ENCODE data around the gene RNU6-9.

RNU6-9 gene

DNA sequence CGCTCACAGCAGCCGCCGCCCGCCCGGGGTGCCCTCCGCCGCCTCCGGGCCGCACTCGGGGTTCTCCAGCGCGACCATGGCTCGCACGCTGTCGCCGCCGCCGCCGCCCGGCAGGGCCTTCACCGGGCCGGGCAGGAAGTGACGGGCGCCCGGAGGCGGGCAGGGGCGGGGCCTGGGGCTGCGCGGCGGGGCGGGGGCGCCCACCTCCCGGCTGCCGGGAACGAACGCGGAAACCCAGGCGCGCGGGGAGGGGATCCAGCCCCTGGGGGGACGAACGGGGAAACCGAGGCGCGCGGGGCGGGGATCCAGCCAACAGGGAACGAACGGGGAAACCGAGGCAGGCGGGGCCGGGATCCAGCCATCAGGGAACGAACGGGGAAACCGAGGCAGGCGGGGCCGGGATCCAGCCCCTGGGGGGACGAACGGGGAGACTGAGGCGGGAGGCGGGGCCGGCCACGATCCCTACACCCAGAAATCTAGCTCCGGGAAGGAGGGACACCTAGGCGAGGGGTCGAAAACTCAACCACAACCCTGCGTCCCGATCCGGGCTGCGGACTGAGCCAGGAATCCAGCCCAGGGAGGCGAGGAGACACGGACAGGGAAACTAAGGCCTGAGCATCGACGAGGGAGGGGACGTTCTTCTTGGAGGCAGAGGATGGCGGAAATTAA, 19.9 kb downstream of the RNU6-9 start, which contains the start of gene R3HDM4:
TSS of gene R3HDM4 (minus strand) at position 140 of the 669 bp plus-strand sequence. CDS start at position 78, 62 bp downstream.
- Histone ChIP-seq H3K27me3 (ENCODE audit: insufficient read depth, low read length, poor library complexity) (no peaks in the 10 kb centered on the region), H3K79me2 (ENCODE audit: insufficient read depth, low read length) (peaks cover 39% of the 10 kb centered on the region), H3K4me2 (ENCODE audit: insufficient read depth, low read length) (peak within 1 kb of the TSS; percentile 82), H4K20me1 (ENCODE audit: insufficient read depth, low read length) (peaks cover 3% of the 10 kb centered on the region), H3K9ac (ENCODE audit: low read depth, low read length) (peak within 1 kb of the TSS; percentile 91), H3K36me3 (ENCODE audit: insufficient read depth, low read length) (no peaks in the 10 kb centered on the region; the same call in 1 of the 2 replicates), H3K4me1 (ENCODE audit: insufficient read depth, low read length) (peaks cover 11% of the 10 kb centered on the region), H2AFZ (ENCODE audit: low read depth, low read length) (peak within 1 kb of the TSS; percentile 90), H3K9me3 (ENCODE audit: insufficient read depth, low read length, severe bottlenecking) (no peaks in the 10 kb centered on the region), H3K27ac (ENCODE audit: low read length) (peak within 1 kb of the TSS; percentile 83), H3K4me3 (ENCODE audit: low read depth in 1 of 2, low read length in 2 of 2) (peak within 1 kb of the TSS; percentile 66 to 83; a peak in 3 of 4 replicates)
- TF ChIP-seq, protein P1, sequence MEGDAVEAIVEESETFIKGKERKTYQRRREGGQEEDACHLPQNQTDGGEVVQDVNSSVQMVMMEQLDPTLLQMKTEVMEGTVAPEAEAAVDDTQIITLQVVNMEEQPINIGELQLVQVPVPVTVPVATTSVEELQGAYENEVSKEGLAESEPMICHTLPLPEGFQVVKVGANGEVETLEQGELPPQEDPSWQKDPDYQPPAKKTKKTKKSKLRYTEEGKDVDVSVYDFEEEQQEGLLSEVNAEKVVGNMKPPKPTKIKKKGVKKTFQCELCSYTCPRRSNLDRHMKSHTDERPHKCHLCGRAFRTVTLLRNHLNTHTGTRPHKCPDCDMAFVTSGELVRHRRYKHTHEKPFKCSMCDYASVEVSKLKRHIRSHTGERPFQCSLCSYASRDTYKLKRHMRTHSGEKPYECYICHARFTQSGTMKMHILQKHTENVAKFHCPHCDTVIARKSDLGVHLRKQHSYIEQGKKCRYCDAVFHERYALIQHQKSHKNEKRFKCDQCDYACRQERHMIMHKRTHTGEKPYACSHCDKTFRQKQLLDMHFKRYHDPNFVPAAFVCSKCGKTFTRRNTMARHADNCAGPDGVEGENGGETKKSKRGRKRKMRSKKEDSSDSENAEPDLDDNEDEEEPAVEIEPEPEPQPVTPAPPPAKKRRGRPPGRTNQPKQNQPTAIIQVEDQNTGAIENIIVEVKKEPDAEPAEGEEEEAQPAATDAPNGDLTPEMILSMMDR (IDR thresholded peaks at IDR 0.05; ENCODE audit: borderline replicate concordance, extremely low read depth, low read length, poor library complexity, severe bottlenecking) = no peak
- TF ChIP-seq EZH2 (IDR thresholded peaks at IDR 0.05; ENCODE audit: borderline replicate concordance, low read depth, low read length, severe bottlenecking) = no peak
- ATAC-seq (ENCODE audit: insufficient read depth, low read depth) (peak; percentile 95), DNase-seq (peak; percentile 83)

GRCh38 chr19:916645-917322, 23.5 kb downstream of the RNU6-9 start:
- H4K20me1 ChIP-seq (ENCODE audit: insufficient read depth, low read length) = no peaks in the 10 kb centered on the region
- no peak overlapping the region for H3K4me3 ChIP-seq (ENCODE audit: low read depth in 1 of 2, low read length in 2 of 2)
- H2AFZ ChIP-seq (ENCODE audit: low read depth, low read length) = no peak overlapping the region
- H3K27ac ChIP-seq (ENCODE audit: low read length) = no peak overlapping the region
- peaks cover 11% of the 10 kb centered on the region for H3K4me1 ChIP-seq (ENCODE audit: insufficient read depth, low read length)
- TF ChIP-seq, protein P1 (IDR thresholded peaks at IDR 0.05; ENCODE audit: borderline replicate concordance, extremely low read depth, low read length, poor library complexity, severe bottlenecking) = no peak
- no peak for TF ChIP-seq EZH2 (IDR thresholded peaks at IDR 0.05; ENCODE audit: borderline replicate concordance, low read depth, low read length, severe bottlenecking)
- no peak overlapping the region for H3K9ac ChIP-seq (ENCODE audit: low read depth, low read length)
- H3K36me3 ChIP-seq (ENCODE audit: insufficient read depth, low read length) = no peaks in the 10 kb centered on the region; the same call in 1 of the 2 replicates
- ATAC-seq (ENCODE audit: insufficient read depth, low read depth) (no peak), DNase-seq (no peak)
- H3K9me3 ChIP-seq (ENCODE audit: insufficient read depth, low read length, severe bottlenecking) = no peaks in the 10 kb centered on the region
- H3K27me3 ChIP-seq (ENCODE audit: insufficient read depth, low read length, poor library complexity) = peaks cover 3% of the 10 kb centered on the region
- no peak overlapping the region for H3K4me2 ChIP-seq (ENCODE audit: insufficient read depth, low read length)
- H3K79me2 ChIP-seq (ENCODE audit: insufficient read depth, low read length) = peaks cover 15% of the 10 kb centered on the region

DNA sequence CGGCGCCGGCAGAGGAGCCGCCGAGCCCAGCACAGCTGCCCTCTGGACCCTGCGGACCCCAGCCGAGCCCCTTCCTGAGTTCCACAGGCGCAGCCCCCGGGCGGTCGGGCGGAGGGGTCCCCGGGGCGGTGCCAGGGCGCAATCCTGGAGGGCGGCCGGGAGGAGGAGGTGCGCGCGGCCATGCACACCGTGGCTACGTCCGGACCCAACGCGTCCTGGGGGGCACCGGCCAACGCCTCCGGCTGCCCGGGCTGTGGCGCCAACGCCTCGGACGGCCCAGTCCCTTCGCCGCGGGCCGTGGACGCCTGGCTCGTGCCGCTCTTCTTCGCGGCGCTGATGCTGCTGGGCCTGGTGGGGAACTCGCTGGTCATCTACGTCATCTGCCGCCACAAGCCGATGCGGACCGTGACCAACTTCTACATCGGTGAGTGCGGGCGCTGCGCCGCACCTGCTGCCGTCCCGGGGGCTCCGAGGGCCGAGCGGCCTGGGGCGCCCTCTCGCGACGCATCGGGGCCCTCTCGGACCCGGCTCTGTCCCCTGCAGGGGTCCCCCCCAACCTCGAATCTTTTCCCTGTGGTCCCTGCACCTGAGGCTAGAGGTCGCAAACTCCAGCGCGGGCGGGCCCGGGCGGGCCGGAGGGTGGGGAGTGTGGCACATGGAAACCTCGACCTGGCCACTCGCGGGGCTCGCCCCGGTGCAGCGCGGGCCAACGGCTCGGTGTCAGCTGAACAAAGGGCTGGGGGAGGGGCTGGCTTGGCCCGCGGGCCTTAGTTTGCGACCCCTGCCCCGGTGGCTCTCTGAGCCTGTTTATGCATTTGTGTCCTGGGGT, 24.3 kb downstream of the RNU6-9 start, which contains the start of gene KISS1R:
TSS of gene KISS1R (plus strand) at position 11 of the 829 bp plus-strand sequence. CDS start at position 181, 170 bp downstream.
- H3K4me1 ChIP-seq (ENCODE audit: insufficient read depth, low read length) = peaks cover 16% of the 10 kb centered on the region
- DNase-seq (no peak), ATAC-seq (ENCODE audit: insufficient read depth, low read depth) (no peak)
- no peaks in the 10 kb centered on the region for H4K20me1 ChIP-seq (ENCODE audit: insufficient read depth, low read length)
- no peaks in the 10 kb centered on the region; the same call in 1 of the 2 replicates for H3K36me3 ChIP-seq (ENCODE audit: insufficient read depth, low read length)
- no peaks in the 10 kb centered on the region for H3K9me3 ChIP-seq (ENCODE audit: insufficient read depth, low read length, severe bottlenecking)
- no peak within 1 kb of the TSS for H3K4me3 ChIP-seq (ENCODE audit: low read depth in 1 of 2, low read length in 2 of 2)
- H2AFZ ChIP-seq (ENCODE audit: low read depth, low read length) = no peak within 1 kb of the TSS
- no peak within 1 kb of the TSS for H3K9ac ChIP-seq (ENCODE audit: low read depth, low read length)
- H3K27ac ChIP-seq (ENCODE audit: low read length) = no peak within 1 kb of the TSS
- H3K4me2 ChIP-seq (ENCODE audit: insufficient read depth, low read length) = no peak within 1 kb of the TSS
- peaks cover 3% of the 10 kb centered on the region for H3K27me3 ChIP-seq (ENCODE audit: insufficient read depth, low read length, poor library complexity)
- peaks cover 10% of the 10 kb centered on the region for H3K79me2 ChIP-seq (ENCODE audit: insufficient read depth, low read length)
- no peak for TF ChIP-seq EZH2 (IDR thresholded peaks at IDR 0.05; ENCODE audit: borderline replicate concordance, low read depth, low read length, severe bottlenecking)
- TF ChIP-seq, protein P1 (IDR thresholded peaks at IDR 0.05; ENCODE audit: borderline replicate concordance, extremely low read depth, low read length, poor library complexity, severe bottlenecking) = no peak

Data from DND-41 (cell line).